HCEC 1CT (cell line): ENCODE results near the gene XXYLT1.

ENCODE experiments used
- DNase-seq: peaks from one replicate; pipeline ENCODE4 v3.0.0-alpha.2; 2017

Gene XXYLT1

DNA sequence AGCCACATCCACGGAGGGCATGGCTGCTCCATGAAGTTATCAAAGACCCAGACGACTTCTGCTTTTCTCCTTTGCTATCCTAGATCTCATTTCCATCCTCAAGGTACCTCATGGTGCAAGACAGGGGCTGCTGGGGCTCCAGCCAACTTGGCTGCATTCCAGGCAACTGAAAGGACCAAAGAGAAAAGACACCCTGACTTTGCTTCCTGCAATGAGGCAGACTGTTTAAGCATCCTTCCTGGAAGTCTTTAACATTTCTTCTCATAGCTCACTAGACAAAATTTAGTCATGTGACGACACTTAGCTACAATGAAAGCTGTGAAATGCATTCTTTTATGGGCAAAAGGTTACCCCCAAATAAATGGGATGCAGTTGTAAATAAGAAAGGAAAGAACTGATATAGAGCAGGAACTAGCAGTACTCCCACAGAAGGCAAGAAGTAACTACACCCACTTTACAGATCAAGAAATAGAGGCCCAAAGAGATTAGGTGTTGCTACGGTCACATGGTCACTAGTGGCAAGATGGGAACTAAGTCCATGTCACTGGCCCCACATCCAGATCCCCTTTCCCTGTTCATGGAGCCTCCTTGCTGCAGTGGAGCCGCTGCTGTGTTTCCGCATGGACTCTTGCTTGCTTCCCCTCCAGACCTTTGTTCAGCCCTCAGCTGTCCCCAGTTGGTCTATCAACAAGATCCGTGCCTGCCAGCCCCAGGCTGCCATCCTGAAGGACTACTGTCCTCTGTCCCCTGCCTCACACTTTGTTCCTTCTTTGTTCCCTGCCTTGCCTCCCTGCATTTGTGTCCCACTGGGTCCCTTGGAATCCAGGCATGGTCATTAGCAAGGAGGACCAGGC lies 107.0 kb downstream of the XXYLT1 start:
- no peak for DNase-seq

DNA sequence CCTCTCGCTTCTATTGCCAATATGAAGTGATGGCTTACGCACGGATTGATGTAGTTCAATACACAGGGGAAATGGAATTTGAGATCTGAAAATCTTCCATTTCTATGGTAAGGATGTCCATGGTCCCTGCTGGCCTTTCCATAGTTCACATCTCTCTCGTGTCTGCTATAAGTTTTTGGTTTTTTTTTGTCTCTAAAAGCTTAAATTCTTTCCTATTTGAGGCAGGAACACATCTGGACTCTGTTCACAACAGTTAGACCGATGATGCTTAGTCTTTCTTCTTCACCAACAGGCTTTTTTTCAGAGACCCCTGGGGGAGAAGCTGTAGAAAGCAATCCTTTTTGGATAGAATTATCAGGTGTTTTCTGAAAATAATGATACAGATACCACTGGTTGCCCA lies 108.1 kb downstream of the XXYLT1 start:
- DNase-seq = no peak

DNA sequence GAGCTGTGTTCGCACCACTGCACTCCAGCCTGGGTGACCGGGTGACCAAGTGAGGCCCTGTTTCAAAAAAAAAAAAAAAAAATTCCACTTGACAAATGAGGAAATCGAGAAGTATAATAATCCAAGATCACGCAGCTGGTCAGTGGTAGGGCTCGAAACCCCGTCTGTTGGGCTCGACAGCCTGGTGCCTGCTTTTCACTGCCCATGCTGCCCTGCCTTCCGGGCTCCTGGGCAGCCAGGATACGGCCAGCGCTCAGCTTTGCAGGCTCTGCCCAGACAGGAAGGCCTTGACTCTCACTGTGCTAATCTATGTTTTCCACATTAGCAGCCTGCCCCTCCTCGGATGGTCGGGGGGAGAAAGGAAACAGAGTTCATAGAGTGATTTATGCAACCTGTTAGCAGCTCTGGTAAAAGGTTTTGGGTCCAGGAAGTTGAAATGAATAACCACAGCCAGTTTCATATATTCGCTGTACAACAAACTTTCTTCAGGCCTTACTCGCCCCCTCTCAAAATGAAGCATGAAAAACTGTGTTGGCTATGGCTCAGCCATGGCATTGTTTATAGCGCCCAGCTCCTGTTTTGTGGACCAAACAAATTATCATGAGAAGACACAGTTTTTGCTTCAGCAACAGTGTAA lies 108.8 kb downstream of the XXYLT1 start:
- no peak for DNase-seq

DNA sequence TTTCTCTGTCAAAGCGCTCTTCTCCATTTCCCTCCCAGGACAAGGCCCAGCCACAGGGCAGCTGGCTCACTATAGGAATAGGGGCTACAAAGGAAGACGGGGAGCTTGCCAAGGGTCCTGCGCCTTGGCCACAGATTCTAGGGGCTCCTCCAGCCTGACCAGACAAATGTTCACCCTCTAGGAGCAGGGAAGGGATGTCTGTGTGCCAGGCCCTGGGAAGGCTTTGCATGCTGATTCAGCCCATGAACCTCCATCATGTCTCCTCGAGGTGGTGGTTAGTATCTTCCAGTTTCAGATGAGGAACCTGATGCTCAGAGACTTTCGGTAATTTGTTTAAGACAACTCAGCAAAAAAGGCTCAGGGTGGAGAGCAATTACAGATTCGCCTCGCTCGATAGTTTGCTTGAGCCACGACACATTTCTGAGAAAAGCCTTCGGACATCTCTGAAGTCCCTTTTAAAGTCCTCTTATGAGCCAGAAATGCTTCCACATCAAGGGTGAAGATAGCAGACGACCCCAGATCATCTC lies 110.0 kb downstream of the XXYLT1 start:
- DNase-seq = no peak

DNA sequence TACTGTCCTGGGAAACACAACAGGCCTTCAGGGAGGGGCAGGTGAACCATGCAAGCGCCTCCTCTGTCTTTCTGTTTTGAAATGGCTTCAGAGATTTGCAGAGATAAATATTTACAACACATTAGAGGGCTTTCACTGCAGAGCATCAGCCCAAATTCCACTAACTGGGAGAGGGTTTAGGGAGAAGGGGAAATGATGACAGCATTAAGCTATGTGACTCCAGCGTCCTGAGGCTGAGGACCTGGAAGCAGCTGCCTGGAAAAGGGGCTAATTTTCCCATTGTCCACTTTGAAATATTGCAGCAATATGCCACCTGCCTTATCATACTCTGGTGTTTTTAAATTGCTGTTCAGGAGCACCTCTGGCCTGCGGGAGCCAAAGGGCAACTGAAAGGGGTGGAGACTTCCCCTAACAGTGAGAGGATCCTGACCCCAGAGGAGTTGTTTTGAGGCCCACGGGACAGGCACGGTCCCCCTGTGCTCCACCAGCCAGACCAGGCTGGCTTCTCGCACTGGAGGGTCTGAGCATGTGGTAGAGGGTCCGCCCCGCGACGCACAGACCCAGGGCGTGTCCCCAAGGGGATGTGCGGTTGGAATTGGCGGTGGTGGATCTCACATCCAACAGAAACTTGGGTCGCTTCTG lies 110.6 kb downstream of the XXYLT1 start:
- peak; percentile 70 for DNase-seq

DNA sequence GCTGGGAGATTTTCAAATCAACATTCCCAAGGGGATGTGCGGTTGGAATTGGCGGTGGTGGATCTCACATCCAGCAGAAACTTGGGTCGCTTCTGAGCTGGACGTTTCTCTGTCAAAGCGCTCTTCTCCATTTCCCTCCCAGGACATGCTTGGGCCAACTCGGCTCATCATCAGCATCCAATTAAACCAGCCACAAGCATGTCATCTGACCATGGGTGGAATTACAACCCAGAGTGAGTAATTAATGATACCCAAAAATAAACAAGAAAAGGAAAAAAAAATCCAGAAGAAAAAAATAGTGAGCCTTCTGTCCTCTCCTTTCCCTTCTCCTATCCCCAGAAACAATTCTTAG lies 111.2 kb downstream of the XXYLT1 start:
- DNase-seq = peak; percentile 49

DNA sequence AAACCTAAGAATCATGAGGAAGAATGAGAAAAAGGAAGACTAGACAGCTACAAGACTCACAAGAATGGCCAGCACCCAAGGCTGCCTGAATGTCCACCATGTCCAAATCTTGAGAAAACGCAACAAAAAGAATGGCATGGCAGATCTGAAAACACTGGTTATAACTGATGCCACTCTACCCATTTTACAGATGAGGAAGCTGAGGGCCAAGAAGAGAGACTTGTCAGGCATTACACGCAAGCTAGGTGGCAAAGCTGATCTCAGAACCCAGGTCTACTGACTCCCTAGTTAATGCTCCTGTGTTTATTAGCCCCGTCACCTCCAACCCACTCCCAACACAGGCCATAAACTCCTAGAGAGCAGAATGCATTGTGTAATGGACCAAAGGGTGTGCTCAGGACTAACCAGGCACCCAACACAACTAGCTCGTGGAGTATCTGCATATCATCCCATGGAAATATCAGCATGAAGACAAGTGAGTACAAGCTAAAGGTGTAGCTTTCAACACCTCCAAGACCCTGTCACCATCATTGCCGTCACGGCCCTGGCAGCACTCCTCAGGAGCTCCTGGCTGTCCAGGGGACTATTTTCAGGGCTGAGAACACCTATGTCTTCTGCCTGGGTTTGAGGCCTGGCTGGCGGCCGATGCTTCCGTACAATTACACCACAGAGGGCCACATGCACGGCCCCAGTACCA lies 111.7 kb downstream of the XXYLT1 start:
- no peak for DNase-seq

DNA sequence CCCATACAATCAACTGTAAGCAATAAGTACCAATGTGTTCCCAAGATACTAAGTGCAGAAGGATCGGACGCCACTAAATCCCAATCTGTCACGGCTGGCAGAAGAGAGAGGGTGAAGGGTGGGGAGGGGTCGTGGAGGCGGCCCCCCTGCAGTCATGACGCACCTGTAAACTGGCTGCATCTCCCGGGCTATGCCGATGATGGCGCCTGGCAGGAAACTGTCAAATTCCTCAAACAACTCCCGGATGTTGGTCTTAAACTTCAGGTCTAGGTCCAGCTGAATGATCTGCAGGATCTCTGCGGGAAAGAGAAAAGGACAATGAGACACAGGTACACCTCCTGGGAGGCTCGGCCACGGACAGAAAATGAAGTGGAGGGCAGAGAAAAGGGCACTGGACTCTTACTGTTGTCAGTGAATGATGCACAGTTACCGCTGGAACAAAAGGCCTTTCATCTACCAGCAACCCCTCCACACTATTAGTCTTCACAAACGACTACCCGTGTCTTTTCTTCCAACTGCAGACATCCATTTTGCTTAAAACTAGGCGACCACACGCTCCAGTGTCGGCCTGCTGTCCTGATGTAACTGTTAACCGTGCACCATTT lies 114.6 kb downstream of the XXYLT1 start:
- DNase-seq = no peak

DNA sequence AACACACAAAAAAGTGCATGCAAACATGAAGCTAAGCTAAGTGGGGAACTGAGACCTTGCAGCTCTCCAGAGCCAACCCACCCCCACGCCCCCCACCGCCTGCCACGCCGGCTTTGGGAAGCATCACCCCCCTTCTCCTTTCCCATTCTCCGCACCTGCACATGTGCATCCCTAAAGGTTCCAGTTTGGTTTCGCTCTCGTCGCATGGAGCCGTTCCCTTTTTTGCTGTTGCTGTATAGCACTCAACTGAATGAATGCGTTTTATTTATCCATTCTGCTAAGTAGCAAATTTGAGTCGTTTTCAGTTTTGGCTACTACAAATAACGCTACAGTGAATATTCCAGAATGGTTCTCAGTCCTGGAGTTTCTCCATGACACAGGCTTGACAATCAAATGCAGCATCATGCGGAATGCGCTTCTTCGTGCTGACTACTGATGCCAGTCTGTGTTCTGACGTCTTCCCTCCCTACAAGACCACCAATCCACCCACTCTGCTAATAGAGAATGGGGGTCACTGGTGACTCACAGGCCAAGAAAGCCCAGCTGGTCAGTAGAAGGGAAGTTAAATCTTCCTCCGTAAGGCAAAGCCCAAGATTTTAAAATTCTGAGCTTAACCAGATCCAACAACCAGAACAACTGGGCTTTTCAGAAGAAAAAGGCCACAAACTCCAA lies 115.3 kb downstream of the XXYLT1 start:
- no peak for DNase-seq

DNA sequence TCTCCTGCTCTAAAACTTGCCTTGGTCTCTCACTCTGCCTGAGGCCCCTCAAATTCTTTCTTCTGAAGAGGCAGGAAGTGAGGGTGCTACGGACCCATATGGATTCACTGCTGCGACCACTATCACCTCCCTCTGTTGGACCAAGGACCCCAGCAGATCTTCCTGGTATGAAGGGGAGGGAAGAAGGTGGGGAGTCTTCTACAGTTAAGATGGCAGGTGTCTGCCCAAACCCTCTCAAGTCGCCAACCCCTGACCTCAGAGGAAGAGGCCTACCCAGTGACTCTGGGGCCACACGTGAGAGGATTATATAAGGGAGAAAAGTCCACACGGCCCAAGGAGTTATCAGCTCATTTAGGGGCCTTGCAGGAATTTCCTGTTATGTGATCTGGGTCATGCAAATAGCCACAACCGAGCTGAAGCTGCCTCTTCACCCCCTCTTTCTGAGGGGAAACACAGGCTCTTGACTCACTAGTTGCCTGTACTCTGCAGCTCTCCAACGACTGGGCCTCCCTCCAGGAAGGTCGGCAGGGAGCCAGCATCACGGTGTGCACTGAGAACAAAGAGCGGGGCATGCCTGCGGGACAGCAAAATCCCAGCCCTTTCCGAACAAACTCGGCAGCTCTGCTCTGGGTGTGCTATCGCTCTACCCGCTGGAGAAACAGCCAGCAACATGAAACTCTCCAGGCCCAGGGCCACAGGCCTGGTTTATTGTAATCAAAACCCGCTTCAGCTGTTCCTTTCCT lies 116.0 kb downstream of the XXYLT1 start:
- peak; percentile 90 for DNase-seq

DNA sequence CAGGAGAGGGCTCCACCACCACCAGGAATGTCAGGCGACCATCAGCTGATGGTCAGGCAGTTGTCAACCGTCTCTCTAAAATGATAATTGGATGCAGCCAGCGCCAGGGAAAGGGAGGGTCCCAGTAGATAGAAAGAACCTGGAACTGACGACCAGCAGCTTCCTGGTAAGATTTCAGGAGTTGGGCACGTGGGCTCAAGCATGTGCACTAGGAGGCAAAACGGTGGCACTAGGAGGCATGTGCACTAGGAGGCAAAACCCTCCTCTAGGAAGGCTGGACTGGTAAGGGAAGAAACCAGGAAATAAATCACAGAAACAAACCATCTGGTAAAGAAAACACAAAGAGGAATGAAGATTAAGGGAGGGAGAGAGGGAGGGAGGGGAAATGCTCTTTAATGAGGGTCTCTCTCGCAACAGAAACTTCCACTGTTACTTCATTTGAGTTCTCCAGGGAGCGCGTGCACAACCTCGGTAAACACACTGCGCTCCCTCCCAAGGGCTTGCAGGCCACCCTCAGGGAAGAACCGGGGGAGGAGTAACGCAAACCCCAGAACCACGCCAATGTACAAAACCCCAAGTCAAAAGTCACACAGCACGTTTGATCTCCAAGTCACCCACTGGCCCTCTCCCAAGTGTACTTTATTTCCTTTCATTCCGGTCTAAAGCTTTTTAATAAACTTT lies 116.7 kb downstream of the XXYLT1 start:
- DNase-seq = peak; percentile 58

DNA sequence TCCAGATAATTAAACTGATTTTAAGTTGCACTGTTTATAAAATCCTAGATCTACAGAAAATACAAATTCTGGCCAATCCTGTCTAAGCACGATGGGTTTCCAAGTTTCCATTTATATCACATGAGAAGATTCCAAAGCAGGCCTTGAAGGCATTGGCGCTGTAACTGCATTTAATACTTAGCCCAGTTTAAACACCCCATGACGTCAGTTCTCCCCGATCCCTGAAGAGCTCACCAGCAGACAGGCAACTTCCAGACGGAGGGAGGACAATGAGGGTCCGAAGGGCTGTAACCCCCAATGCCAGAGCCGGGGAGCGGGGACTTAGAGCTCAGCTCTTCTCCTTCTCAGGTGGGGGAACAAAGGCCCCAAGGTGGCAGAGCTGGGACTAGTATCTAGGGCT lies 117.3 kb downstream of the XXYLT1 start:
- DNase-seq = peak; percentile 48

DNA sequence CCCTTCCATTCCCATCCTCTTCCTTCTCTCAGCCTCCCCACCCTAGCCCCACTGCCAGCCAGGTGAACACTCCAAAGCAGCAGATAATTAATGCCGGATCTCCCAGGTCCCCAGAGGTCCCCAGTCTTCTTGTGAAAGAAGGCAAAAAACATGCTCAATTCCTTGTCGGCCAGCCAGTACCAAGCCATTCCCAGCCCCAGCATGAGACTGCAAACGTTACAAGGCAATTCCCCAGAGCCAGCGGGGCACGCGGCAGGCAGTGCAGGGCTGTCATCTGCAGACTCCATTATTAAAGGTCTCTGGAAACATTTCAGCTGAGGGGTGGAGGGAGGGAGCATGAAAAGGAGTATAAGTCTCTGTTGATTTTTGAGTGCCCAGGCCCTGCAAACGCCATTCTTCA lies 117.8 kb downstream of the XXYLT1 start:
- no peak for DNase-seq

DNA sequence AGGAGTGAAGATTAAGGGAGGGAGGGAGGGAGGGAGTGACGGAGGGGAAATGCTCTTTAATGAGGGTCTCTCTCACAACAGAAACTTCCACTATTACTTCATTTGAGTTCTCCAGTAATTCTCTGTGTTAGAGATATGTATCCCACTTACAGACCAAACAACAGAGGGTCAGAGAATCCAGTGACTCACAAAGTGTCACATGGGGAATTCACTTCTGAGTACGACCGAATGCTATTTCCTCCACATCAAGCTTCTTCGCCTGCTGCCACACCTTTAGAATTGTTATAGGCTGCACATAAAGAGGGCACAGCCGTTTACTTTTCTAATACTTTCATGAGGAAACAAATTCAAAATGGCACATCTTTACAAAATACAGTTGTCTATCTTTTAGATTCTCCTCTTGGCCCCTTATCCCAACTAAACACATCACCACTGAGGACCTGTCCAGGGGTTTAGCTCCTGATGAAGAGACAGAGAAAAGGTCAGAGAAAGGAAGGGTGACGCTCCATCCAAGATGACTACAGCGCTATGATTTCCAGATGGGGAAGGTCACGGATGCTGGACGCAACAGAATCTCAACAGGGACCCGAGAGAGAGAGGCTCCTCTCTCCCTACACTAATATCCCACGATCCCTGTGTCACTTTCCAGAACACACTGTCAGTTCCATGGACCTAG lies 119.0 kb downstream of the XXYLT1 start:
- DNase-seq = peak; percentile 80

DNA sequence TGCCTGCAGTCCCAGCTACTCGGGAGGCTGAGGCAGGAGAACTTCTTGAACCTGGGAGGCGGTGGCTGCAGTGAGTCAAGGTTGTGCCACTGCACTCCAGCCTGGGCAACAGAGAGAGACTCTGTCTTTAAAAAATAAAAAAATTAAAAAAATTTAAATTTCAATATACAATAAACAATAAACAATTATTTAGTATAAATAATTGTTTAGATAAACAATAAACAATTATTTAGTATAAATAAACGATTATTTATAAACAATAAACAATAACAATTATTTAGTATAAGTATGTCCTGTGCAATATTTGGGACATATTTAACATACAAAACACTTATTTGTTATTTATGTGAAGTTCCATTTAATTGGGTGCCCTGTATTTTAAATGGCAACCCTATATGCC lies 119.6 kb downstream of the XXYLT1 start:
- DNase-seq = no peak

DNA sequence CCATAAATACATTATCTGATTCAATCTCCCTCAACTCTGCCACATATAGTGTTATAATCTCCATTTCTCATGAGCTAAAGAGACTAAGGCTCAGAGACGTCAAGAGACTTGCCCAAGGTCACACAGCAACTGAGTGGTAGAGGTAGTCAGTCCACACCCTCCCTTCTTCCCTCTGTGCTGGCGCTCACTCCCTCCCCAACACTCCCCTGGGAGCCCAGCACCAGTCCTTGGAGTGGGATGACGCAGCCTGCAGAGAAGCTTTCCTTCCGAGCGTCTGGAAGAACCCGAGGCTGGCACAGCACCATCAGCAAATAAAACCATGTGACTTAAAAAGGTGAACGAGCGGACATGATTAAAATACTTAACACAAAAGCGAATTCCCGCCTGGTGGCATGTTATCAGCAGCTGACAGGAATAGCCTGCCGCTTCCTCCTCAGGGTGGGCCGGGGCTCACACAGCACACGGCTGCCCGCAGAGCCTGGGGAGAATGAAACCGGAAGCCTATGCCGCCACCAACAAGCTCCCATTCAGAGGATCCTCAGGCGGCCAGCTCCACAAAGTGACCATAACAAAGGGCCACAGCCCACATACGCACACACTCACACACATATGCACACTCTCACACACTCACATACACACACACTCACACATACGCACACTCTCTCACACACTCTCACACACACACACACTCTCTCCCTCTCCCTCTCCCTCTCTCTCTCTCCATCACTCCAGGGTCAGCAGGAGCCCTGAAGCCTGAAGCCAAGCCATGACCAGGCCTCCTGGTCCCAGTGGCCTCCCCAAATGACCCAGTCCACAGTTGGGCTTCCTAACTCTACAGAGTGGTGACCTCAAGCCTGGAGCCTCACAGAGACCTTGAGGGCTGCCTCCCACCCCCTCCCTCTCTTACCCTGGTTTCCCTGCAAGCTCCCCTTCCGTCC lies 120.5 kb downstream of the XXYLT1 start:
- no peak for DNase-seq

DNA sequence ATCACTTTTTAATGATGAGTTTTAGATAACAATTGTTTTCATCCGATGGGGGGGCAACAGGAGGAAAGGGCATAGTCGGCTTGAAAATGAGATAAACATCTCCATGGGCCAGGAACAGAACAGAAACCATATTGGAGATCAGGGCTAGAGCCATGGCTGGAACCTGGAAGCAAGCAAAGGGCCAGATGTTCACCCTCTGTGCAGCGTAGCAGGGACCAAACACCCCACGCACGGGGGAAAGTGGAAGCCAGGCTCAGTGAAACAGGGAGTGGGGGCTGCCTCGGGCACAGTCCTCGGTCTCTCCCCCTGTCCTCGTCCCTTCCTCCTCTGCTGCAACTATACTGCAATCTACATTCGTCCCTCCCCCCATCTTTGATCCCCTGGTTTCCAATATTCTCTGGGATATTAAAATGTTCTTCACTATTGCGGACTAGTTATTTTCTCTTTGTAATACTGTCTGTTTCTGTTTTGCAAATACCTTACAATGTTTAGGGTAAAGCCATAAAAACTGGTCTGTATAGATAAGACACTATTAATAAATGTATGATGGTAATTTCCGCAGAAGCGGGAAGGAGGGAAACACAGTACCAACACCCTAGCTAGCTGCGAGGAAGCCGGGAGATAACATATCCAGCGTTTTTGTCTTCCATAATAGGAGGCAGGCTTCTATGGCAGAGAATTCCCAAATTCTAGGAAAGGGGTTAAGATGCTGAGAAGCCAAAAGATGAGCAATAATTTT lies 121.5 kb downstream of the XXYLT1 start:
- no peak for DNase-seq

DNA sequence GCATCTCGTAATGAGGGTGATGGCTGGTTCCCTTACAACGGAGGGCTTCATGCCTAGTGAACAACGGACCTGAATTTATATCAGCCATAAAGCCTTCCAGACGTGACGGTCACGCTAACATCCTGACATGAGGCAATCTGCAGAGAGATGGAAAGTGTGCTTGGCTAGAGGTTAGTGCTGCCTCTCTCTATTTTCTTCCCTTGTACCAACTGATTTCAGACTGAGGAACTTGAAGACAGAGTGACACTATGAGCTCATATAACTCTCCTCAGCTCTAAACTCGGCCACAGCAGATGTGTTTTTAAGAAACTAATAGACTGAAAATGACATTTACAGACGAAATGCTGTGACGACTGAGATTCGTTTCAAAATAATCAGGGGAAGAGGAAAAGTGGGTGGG lies 122.4 kb downstream of the XXYLT1 start:
- DNase-seq = no peak
